ENCODE measurements around the gene MAX.

GRCh38 chr14:65028937-65029336, 73.4 kb downstream of the MAX start:
- TF ChIP-seq CTCF (IDR thresholded peaks at IDR 0.05) (no peak), EP300 (IDR thresholded peaks at IDR 0.05) (no peak)

All from upper lobe of left lung (tissue), 4 donors.